ENCODE data around the gene P4HA1. TPM values are rescaled to one million over a fixed set of nuclear protein-coding genes. Genes with fewer than 3 reads are reported as not detected.
A peak's percentile ranks its signal among the peaks of the same experiment; 100 is the strongest.

Gene P4HA1
- polyA plus RNA-seq = 10 to 100 TPM in 2 of 4 donors, 1 to 10 TPM in 2; 2.7 to 32.5 (median 6.8) TPM
- long read RNA-seq, donor 1, transcript P4HA1-203 (15 exons, 2,727 nt) = major isoform, 7 of 32 reads
- long read RNA-seq, donor 1, partial matches to known transcripts = 23 of 32 reads
- long read RNA-seq, donor 1, other reads (novel, unspliced or antisense) = 0 of 32 reads
- long read RNA-seq, donor 2, partial matches to known transcripts = 0 of 4 reads
- long read RNA-seq, donor 2, other reads (novel, unspliced or antisense) = 0 of 4 reads
- long read RNA-seq, donor 3, partial matches to known transcripts = 0 of 3 reads
- long read RNA-seq, donor 3, other reads (novel, unspliced or antisense) = 0 of 3 reads
- long read RNA-seq, donor 4 = 0 reads
- long read RNA-seq, donor 5 = 0 reads
- long read RNA-seq, donor 6, partial matches to known transcripts = 0 of 3 reads
- long read RNA-seq, donor 6, other reads (novel, unspliced or antisense) = 0 of 3 reads
- long read RNA-seq, donor 7 = 0 reads
- long read RNA-seq, donor 8, partial matches to known transcripts = 0 of 1 reads
- long read RNA-seq, donor 8, other reads (novel, unspliced or antisense) = 0 of 1 reads
- long read RNA-seq, donor 9, partial matches to known transcripts = 0 of 1 reads
- long read RNA-seq, donor 9, other reads (novel, unspliced or antisense) = 0 of 1 reads
- long read RNA-seq, donor 10, transcript P4HA1-203 (15 exons, 2,727 nt) = major isoform, 6 of 24 reads
- long read RNA-seq, donor 10, partial matches to known transcripts = 15 of 24 reads
- long read RNA-seq, donor 10, other reads (novel, unspliced or antisense) = 0 of 24 reads

GRCh38 chr10:73096449-73097304 is at the start of gene P4HA1:
P4HA1 (minus strand) TSS chr10:73096866; CDS start chr10:73074883, 21,983 bp downstream.
- WGBS, 3 donors = 0% methylated on average over 54 to 75 of the region's 75 CpGs
- Histone ChIP-seq H3K36me3 (ENCODE audit: control insufficient read depth in 3 of 3, insufficient read depth in 2 of 3, low read depth in 1 of 3, low read length in 3 of 3) (peaks cover 0 to 11% (median 0%) of the 10 kb centered on the region in 3 donors), H3K9me3 (ENCODE audit: control insufficient read depth in 2 of 2, insufficient read depth in 1 of 2, low read depth in 1 of 2, low read length in 1 of 2) (no peaks in the 10 kb centered on the region), H3K4me1 (ENCODE audit: control insufficient read depth in 3 of 3, insufficient read depth in 2 of 3, low read depth in 1 of 3, low read length in 2 of 3) (peaks cover 0 to 14% (median 0%) of the 10 kb centered on the region in 3 donors), H3K4me3 (ENCODE audit: low read depth in 1 of 3, low read length in 3 of 3) (peak within 1 kb of the TSS; percentile 79 to 86 (median 83)), H3K27me3 (ENCODE audit: control insufficient read depth in 3 of 3, insufficient read depth in 3 of 3, low read length in 3 of 3) (no peaks in the 10 kb centered on the region), H3K27ac (ENCODE audit: low read depth in 1 of 3, low read length in 2 of 3) (peak within 1 kb of the TSS; percentile 89 to 98 (median 91))
- DNase-seq = peak; percentile 97 to 98
- no peak for FAIRE-seq

GRCh38 chr10:73141603-73142002 is 44.9 kb upstream of the P4HA1 start:
- no peak for DNase-seq
- no peak overlapping the region for H3K27ac ChIP-seq (ENCODE audit: low read depth in 1 of 3, low read length in 2 of 3)
- 84 to 92% (median 89%) methylated on average over 3 of the region's 3 CpGs for WGBS, 3 donors
- H3K4me1 ChIP-seq (ENCODE audit: control insufficient read depth in 3 of 3, insufficient read depth in 2 of 3, low read depth in 1 of 3, low read length in 2 of 3) = no peaks in the 10 kb centered on the region
- H3K36me3 ChIP-seq (ENCODE audit: control insufficient read depth in 3 of 3, insufficient read depth in 2 of 3, low read depth in 1 of 3, low read length in 3 of 3) = peaks cover 10 to 45% (median 15%) of the 10 kb centered on the region in 3 donors
- no peak overlapping the region for H3K4me3 ChIP-seq (ENCODE audit: low read depth in 1 of 3, low read length in 3 of 3)
- no peaks in the 10 kb centered on the region for H3K27me3 ChIP-seq (ENCODE audit: control insufficient read depth in 3 of 3, insufficient read depth in 3 of 3, low read length in 3 of 3)
- no peaks in the 10 kb centered on the region for H3K9me3 ChIP-seq (ENCODE audit: control insufficient read depth in 2 of 2, insufficient read depth in 1 of 2, low read depth in 1 of 2, low read length in 1 of 2)
- no peak for FAIRE-seq

- H3K9me3 ChIP-seq (ENCODE audit: control insufficient read depth in 2 of 2, insufficient read depth in 1 of 2, low read depth in 1 of 2, low read length in 1 of 2) = no peaks in the 10 kb centered on the region
- H3K27ac ChIP-seq (ENCODE audit: low read depth in 1 of 3, low read length in 2 of 3) = no peak overlapping the region
- no peak for DNase-seq
- H3K36me3 ChIP-seq (ENCODE audit: control insufficient read depth in 3 of 3, insufficient read depth in 2 of 3, low read depth in 1 of 3, low read length in 3 of 3) = peaks cover 6 to 39% (median 7%) of the 10 kb centered on the region in 3 donors
- no peaks in the 10 kb centered on the region for H3K27me3 ChIP-seq (ENCODE audit: control insufficient read depth in 3 of 3, insufficient read depth in 3 of 3, low read length in 3 of 3)
- no peak overlapping the region for H3K4me3 ChIP-seq (ENCODE audit: low read depth in 1 of 3, low read length in 3 of 3)
- no peaks in the 10 kb centered on the region for H3K4me1 ChIP-seq (ENCODE audit: control insufficient read depth in 3 of 3, insufficient read depth in 2 of 3, low read depth in 1 of 3, low read length in 2 of 3)
- 58 to 78% (median 77%) methylated on average over 2 of the region's 2 CpGs for WGBS, 3 donors
- no peak for FAIRE-seq
Measured at GRCh38 chr10:73139251-73139650, 42.6 kb upstream of the P4HA1 start.

DNA sequence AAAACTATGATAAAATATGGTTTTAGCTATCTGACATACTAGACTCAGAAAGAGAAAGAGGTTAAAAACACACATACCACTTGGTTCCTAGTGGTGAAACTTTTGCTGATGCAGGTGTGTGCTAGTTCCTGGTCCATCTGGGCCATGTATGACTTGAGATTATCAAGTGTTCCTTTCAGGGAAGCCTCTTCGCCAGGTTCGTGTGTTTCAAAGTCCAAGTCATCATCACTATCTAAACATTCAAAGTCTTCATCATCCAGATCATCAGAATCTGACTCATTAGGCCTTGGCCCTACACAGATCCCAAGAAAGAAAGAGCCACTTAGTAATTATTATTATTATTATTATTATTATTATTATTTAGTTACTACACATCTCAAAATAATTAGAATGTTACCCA is 40.0 kb upstream of the P4HA1 start:
- 29 to 61% (median 60%) methylated on average over 2 of the region's 2 CpGs for WGBS, 3 donors
- H3K4me3 ChIP-seq (ENCODE audit: low read depth in 1 of 3, low read length in 3 of 3) = no peak overlapping the region
- no peaks in the 10 kb centered on the region for H3K9me3 ChIP-seq (ENCODE audit: control insufficient read depth in 2 of 2, insufficient read depth in 1 of 2, low read depth in 1 of 2, low read length in 1 of 2)
- peak; percentile 5 for FAIRE-seq
- no peaks in the 10 kb centered on the region for H3K27me3 ChIP-seq (ENCODE audit: control insufficient read depth in 3 of 3, insufficient read depth in 3 of 3, low read length in 3 of 3)
- no peaks in the 10 kb centered on the region for H3K4me1 ChIP-seq (ENCODE audit: control insufficient read depth in 3 of 3, insufficient read depth in 2 of 3, low read depth in 1 of 3, low read length in 2 of 3)
- DNase-seq = peak; percentile 63 to 79
- peaks cover 13 to 29% (median 14%) of the 10 kb centered on the region in 3 donors for H3K36me3 ChIP-seq (ENCODE audit: control insufficient read depth in 3 of 3, insufficient read depth in 2 of 3, low read depth in 1 of 3, low read length in 3 of 3)
- H3K27ac ChIP-seq (ENCODE audit: low read depth in 1 of 3, low read length in 2 of 3) = peak overlapping the region in 1 of 3 donors; percentile 71

GRCh38 chr10:73134727-73135126 is 38.1 kb upstream of the P4HA1 start:
- DNase-seq = no peak
- peaks cover 13 to 22% (median 17%) of the 10 kb centered on the region in 3 donors for H3K36me3 ChIP-seq (ENCODE audit: control insufficient read depth in 3 of 3, insufficient read depth in 2 of 3, low read depth in 1 of 3, low read length in 3 of 3)
- no peaks in the 10 kb centered on the region for H3K27me3 ChIP-seq (ENCODE audit: control insufficient read depth in 3 of 3, insufficient read depth in 3 of 3, low read length in 3 of 3)
- H3K27ac ChIP-seq (ENCODE audit: low read depth in 1 of 3, low read length in 2 of 3) = no peak overlapping the region
- H3K4me1 ChIP-seq (ENCODE audit: control insufficient read depth in 3 of 3, insufficient read depth in 2 of 3, low read depth in 1 of 3, low read length in 2 of 3) = no peaks in the 10 kb centered on the region
- H3K9me3 ChIP-seq (ENCODE audit: control insufficient read depth in 2 of 2, insufficient read depth in 1 of 2, low read depth in 1 of 2, low read length in 1 of 2) = no peaks in the 10 kb centered on the region
- WGBS, 3 donors = 78 to 87% (median 86%) methylated on average over 3 of the region's 3 CpGs
- no peak for FAIRE-seq
- H3K4me3 ChIP-seq (ENCODE audit: low read depth in 1 of 3, low read length in 3 of 3) = no peak overlapping the region

DNA sequence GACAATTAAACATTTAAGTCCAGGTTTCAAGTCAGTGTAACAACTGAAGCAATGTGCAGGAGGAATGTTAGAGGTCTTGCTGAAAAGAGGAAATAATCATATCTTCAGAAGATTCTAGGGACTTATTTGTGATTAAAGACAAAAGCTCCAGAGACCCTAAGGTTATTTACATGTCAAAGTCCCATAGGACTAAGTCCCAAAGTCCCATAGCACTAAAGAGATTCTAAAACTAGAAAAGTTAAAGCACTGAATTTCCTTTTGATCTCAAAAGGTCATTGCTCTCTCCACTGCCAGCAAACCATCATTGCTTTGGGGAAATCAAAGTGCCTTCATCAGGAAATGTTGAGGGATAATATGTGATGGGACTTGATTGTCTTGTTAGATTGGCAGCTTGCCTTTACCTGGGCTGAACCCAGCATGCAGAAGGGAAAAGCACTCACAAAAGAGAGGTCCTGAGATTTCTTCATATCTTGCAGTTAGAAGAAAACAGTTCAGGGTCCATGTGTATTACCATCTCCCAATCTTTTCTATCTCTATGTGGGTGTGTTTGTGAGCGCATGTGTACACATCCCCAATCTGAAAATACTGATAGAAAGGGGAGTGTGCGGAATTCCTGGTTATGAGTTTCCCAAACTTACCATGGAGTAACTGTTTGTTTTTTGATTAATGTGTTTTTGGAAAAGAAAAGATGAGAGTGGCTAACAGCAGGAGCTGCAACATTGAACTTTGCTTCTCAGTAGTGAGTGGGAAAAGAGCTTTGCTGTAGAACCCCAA is 35.4 kb upstream of the P4HA1 start:
- Histone ChIP-seq H3K36me3 (ENCODE audit: control insufficient read depth in 3 of 3, insufficient read depth in 2 of 3, low read depth in 1 of 3, low read length in 3 of 3) (peaks cover 8 to 24% (median 14%) of the 10 kb centered on the region in 3 donors), H3K27me3 (ENCODE audit: control insufficient read depth in 3 of 3, insufficient read depth in 3 of 3, low read length in 3 of 3) (no peaks in the 10 kb centered on the region), H3K27ac (ENCODE audit: low read depth in 1 of 3, low read length in 2 of 3) (peak overlapping the region in 1 of 3 donors; percentile 39), H3K9me3 (ENCODE audit: control insufficient read depth in 2 of 2, insufficient read depth in 1 of 2, low read depth in 1 of 2, low read length in 1 of 2) (no peaks in the 10 kb centered on the region), H3K4me1 (ENCODE audit: control insufficient read depth in 3 of 3, insufficient read depth in 2 of 3, low read depth in 1 of 3, low read length in 2 of 3) (no peaks in the 10 kb centered on the region), H3K4me3 (ENCODE audit: low read depth in 1 of 3, low read length in 3 of 3) (no peak overlapping the region)
- FAIRE-seq (no peak), DNase-seq (peak in 1 of 2 donors; percentile 3)
- 92 to 96% (median 95%) methylated on average over 2 of the region's 2 CpGs for WGBS, 3 donors

DNA sequence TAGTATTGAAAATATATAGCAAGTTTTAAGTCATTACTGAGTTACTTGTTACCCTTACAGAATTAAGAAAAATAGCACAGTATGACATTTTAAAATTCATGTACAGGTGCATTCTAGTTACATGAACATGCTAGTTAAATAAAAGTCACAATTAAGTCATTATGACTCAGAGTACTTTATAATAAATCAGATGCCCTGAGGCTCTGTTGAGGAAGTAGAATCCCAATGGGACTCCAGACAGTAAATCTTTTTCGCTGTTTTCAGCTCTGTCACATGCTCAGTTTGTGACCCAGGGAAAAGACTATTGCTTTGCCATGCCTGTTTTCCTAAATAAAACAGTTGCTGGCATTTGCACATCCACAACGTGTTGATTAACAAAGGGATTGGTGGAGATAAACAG is 34.6 kb upstream of the P4HA1 start:
- FAIRE-seq (no peak), DNase-seq (no peak)
- Histone ChIP-seq H3K4me3 (ENCODE audit: low read depth in 1 of 3, low read length in 3 of 3) (no peak overlapping the region), H3K4me1 (ENCODE audit: control insufficient read depth in 3 of 3, insufficient read depth in 2 of 3, low read depth in 1 of 3, low read length in 2 of 3) (no peaks in the 10 kb centered on the region), H3K27ac (ENCODE audit: low read depth in 1 of 3, low read length in 2 of 3) (no peak overlapping the region), H3K9me3 (ENCODE audit: control insufficient read depth in 2 of 2, insufficient read depth in 1 of 2, low read depth in 1 of 2, low read length in 1 of 2) (no peaks in the 10 kb centered on the region), H3K36me3 (ENCODE audit: control insufficient read depth in 3 of 3, insufficient read depth in 2 of 3, low read depth in 1 of 3, low read length in 3 of 3) (peaks cover 8 to 31% (median 12%) of the 10 kb centered on the region in 3 donors), H3K27me3 (ENCODE audit: control insufficient read depth in 3 of 3, insufficient read depth in 3 of 3, low read length in 3 of 3) (no peaks in the 10 kb centered on the region)
- 70 to 80% (median 74%) methylated on average over 2 of the region's 2 CpGs for WGBS, 3 donors
